H1 (cell line): ENCODE results near the gene ITPRIPL2. TPM values are rescaled to one million over a fixed set of nuclear protein-coding genes. Genes with fewer than 3 reads are reported as not detected.

ENCODE experiments used
- ASH2L ChIP-seq: fragments of 200-600, 300-600 bp; sonication (generic); IDR thresholded peaks from one replicate; pipeline ENCODE4 v1.7.1; 2017; ENCODE audit warnings: low read length
- BACH1 ChIP-seq: IDR thresholded peaks from 2 replicates; pipeline ENCODE4 v1.6.1; 2012; ENCODE audit warnings: low read length, improper control_type of control experiment
- CHD7 ChIP-seq: fragments of 300-600 bp; sonication (generic); IDR thresholded peaks from 2 replicates; pipeline ENCODE4 v1.7.1; 2012; ENCODE audit warnings: low read length, moderate library complexity, mild to moderate bottlenecking, inconsistent platforms; ENCODE audit not compliant: insufficient replicate concordance
- KDM5A ChIP-seq: fragments of 200-600 bp; IDR thresholded peaks from 2 replicates; pipeline ENCODE4 v1.7.1; 2012; ENCODE audit warnings: mild to moderate bottlenecking, low read length, inconsistent platforms, mixed read lengths
- USF2 ChIP-seq: IDR thresholded peaks from 2 replicates; pipeline ENCODE4 v1.6.1; 2011; ENCODE audit warnings: low read length, improper control_type of control experiment
- polyA plus RNA-seq, 7 experiments: library from polyadenylated mRNA; depleted of rRNA in 3 of 7; stranded (reverse) in 5 of 7; unstranded in 2 of 7; fragments of >200 nt in 5 of 7; fragments of 200-250 nt in 2 of 7; gene quantifications; 1 replicate in 5 of 7; 2 replicates in 1 of 7; 4 replicates in 1 of 7; pipeline versions ENCODE4 v1.2.1 to v1.2.3, GENCODE V29; 2011 to 2013; ENCODE audit warnings: missing spikeins in 2 of 7, mixed read lengths in 2 of 7
- total RNA-seq: library from RNA; stranded (reverse); fragmentation: NEBNext Ultra II Directional; extraction: Animal tissue kit (Norgen Biotek cat#: 25700); gene quantifications from 2 replicates; pipeline ENCODE4 v1.2.1, GENCODE V29; 2021

ITPRIPL2 gene
- total and polyA plus RNA-seq, 2 of the 8 experiments (the other 6 are each of a cell fraction or from before 2014, with no cell fraction given): 1.1 to 3.4 TPM

- TF ChIP-seq USF2: no peak
- no peak for TF ChIP-seq KDM5A
- TF ChIP-seq CHD7: no peak
- TF ChIP-seq BACH1: no peak
- no peak for TF ChIP-seq ASH2L
Measured at GRCh38 chr16:19170043-19170655, 56.4 kb downstream of the ITPRIPL2 start (continued).
